HG03103 (cell line): Measurements from ENCODE around the gene ZDHHC7.

Experiments
- ATAC-seq: cut with Tn5 transposase; IDR thresholded peaks from one replicate; pipeline ENCODE4 v1.9.1; 2021; ENCODE audit warnings: low read depth; ENCODE audit not compliant: unreplicated experiment

ZDHHC7 gene

DNA sequence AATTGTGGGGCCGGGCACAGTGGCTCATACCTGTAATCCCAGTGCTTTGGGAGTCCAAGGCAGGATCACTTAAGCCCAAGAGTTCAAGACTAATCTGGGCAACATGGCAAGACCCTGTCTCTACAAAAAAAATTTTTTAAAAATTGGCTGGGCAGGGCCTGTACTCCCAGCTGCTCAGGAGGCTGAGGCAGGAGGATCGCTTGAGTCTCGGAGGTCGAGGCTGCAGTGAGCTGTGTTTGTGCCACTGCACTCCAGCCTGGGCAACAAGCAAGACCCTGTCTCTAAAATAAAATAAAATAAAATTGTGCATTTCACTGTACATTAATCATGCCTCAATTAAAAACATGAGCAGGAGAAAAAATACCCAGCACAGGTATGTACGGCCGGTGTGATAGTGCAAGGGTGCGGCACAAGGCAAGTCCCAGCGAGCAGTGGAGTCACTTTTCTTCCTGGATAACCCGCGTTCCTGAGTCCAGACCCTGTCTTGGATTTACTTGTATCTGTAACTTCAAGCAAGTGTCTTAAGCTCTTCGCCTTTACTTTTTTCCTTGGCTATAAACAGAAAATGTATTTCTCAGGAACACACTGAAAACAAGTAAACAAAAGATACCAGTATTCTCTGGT lies 11.4 kb downstream of the ZDHHC7 start:
- ATAC-seq = no peak

DNA sequence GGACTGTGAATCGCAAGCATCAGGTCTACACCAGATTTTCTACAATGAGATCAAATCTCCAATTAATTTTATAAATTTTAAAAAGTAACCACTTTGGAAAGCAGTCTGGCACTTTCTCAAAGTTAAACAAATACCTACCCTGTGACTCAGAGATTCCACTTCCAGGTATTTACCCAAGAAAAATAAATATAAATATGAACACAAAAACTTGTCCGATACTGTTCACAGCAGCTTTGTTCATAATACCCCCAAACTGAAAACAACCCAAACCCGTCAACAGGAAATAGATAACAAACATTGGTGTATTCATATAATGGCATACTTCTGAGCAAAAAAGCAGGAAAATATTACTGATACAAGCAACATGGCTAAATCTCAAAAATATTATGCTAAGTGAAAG lies 12.1 kb downstream of the ZDHHC7 start:
- no peak for ATAC-seq

DNA sequence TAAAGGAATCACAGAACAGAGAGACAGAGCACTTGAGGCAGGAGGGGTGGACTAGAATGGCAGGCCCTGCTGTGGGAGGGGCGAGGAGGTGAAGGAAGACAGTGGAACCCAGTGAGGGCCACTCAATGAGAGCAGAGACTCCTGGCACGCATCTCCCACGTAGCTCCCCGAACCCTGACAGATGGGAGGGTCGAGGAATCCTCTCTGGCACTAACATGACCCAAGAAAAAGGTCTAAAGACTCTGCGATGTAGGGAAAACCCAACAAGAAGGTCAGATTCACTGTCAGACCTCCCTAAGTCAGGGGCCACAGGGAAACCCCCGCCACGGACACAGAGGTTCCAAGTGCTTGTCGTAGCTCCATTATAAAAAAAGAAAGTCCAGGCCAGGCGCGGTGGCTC lies 15.0 kb downstream of the ZDHHC7 start:
- ATAC-seq = no peak

DNA sequence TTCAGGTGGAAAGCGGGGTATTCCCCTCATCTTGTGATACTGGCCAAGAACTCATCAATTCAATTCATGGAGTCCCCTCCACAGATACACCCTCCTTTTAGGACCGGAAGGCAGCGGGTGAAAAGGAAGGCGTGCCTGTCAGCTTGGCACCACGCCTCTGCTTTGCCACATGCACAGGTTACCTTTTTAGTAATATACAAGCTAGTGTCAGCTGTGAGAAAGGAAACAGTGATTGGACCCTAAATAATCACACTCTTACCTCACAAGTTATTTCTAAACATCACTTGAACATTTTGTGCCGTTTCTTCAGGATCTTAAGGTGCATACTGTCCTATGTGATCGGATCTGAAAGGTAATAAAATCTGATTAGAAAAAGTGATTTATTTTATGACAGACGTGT lies 15.7 kb downstream of the ZDHHC7 start:
- ATAC-seq = no peak

DNA sequence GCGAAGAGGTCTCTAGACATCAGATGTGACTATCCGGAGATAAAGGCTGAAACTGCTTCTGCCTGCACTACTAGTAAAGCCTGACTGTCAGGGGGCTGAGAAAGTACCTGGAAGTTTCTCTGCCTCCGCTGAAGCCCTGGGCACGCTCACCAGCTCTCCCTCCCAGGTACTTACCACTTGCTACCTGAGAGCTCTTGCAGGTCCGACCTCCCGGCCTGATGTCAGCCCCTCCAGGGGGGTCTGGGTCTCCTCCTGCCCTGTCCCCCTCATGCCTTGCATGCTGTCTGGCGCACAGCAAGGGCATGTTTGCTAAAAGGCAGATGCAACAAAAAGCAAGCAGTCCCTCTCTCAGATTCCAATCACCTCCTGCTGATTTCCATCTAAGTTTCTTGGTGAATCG lies 17.4 kb downstream of the ZDHHC7 start:
- ATAC-seq = no peak

DNA sequence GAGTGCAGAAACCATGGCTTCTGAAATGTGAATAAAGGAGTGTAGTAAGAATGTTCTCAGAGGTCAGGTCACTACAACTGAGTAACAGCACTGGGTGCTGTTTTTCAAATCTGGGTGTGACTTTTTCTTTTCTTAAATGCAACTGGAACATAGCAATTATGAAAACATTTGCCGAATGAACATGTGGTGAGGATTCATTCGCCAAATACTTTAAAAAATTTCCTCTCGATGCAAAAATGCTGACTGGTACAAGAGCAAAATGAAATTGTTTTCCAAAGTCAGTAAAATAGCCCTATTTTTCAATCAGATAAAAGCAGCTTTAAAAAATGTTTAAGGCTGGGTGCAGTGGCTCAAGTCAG lies 18.6 kb downstream of the ZDHHC7 start:
- ATAC-seq = no peak

DNA sequence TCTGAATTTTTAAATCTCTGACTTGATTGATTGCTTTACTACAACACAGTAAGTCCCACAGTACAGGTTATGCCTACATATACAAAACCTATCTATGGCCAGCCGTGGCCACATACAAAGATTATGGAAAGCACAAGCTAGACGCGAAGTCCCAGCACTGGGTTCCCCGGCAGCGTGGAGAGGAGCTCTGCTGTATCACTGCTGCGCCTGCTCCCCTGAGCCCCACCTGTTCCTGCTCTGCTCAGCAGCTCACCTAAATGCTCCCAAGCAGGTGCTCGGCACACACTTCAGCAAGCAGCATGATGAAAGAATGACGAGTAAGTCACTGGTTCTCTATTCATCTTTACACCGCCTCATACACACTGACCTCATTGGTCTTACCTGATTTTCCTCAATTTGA lies 20.6 kb downstream of the ZDHHC7 start:
- ATAC-seq = no peak

DNA sequence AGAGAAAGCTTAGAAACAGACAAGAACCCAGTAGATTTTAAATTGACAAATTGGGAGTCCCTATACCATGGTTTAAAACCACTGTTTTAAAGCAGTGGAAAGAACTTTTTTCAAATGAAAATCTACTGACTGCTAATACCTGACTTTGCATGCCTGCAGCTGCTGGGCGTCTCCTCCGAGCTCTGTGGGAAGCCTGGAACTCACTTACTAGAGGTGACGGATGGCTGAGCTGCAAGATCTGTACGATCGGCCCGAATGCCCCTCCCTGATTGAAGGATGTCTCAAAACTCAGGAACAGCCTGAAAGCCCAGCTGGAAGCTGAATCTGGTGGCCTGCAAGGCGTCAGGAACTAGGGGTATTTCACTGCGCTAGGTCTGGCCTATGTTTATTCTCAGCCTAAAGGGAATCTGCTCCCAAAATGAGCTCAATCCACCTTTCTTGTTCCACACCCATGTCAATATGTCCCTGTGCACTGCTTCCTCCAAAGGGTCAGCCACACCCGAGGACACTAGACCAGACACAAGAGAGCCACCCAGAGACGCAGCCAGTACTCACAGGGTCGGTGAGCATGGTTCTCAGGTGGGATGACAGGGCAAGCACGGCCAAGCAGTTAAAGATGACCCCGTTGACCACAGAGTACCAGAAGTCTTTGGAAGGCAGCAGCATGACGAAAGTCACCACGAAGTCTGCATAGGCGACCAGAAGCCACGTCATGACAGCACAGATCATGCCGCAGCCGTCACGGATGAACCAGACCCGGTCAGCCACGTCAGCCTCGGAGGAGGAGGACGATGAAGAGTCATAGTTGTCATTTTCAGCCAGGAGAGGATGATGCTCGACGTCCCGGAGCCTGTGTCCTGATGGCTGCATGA lies 21.4 kb downstream of the ZDHHC7 start:
- no peak for ATAC-seq

DNA sequence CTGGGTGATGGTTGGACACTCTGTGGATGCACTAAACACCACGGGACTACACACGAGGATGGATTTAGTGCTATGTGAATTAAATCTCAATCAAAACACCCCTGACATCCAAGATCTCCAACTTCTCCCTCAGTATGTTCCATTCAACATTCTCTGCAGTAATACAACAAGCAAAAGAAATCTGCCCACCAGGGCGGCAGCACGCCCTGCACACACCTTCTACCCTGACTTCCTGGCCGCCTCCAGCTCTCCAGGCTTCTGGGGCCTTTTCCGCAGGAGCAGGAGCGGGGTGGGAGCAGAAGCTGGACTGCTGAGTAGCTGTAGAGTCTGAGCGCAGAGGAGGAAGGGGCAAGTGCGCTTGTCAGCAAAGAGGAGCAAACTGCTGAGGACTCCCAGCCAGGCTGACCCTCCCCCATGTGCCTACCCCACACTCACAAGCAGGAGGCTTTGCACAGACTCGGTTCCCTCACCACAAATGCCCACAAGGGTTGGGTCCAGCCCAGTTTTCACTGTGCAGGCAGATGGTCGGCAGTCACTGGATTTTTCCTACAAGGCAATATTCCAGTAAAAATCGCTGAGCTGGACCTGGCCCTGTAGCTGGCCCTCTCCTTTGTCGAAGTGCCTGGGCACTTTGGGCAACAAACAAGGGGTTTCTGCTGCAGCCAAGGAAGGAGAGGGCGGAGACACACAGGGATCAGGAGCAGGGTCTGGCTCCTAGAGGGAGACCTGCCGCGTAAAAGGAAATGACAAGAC lies 22.8 kb downstream of the ZDHHC7 start:
- no peak for ATAC-seq

DNA sequence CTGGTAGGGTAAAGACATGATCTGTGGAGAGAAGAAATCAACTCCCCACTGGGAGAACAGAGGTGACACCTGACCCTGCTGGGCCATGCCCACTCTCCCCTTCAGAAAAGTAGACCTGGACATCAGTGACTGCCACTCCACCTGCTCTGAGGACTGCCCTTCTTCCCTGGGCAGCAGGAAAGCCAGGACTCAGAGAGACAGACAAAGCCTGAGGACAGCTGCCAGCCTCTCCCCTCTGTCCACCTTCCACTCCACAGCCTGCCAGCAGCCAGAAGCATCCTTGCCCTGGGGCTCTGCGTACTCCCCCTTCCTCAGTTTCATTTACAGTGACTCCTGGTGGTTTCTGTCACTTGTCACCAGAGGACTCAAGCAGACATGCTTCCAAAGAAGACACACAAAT lies 24.5 kb downstream of the ZDHHC7 start:
- ATAC-seq = no peak

DNA sequence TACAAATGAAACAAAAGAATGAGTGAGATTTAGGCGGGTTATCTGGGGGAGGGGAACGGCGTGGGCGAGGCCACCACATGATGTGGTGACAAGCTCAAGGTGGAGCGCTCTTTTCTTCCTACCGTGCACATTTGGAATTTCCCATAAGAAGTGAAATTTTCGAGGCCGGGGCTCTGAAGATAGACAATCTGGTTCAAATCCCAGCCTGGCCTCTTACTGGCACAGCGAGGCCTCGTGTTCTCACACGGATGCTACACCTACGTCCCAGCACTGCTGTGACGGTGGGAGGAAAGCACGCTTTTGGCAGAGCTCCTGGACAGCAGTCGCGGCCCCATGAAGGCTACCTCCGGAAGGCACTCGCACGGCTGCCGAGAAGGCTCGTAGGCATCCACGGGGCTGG lies 25.2 kb downstream of the ZDHHC7 start:
- no peak for ATAC-seq

DNA sequence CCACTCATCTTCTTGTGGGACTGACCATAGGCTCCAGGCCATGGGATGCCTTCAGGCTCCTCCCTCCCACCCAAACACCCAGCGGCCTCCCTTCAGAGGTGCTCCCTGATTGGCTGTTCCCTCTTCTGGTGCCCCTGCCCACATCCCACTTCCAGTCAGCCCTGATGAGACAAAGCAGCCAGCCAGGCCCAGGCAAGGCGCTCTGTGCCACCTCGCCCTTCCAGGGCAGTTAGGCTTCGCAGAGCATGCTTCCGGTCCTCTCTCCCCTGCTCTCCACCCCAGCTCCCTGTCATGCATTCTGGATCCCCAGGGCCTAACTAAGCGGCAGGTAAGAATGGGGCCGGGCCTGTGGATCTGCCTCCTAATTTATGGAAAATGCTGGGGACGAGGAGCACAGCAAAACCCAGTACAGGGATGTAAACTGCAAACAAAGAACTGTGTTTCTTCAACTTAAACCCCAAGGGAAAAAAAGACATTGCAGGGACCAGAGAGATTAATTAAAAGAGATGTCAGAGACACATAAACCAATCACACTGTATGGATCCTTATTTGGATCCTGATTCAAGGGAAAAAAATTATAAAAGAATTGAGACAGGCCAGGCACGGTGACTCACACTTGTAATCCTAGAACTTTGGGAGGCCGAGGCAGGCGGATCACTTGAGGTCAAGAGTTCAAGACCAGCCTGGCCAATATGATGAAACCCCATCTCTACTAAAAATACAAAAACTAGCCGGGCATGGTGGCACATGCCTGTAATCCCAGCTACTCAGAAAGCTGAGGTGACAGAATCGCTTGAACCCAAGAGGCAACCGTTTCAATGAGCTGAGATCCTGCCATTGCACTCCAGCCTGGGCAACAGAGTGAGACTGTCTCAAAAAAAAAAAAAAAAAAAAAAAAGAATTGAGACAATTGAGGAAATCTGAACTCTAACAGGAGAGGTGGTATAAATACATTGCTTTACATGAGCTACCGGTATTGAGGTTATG lies 26.0 kb downstream of the ZDHHC7 start:
- no peak for ATAC-seq

DNA sequence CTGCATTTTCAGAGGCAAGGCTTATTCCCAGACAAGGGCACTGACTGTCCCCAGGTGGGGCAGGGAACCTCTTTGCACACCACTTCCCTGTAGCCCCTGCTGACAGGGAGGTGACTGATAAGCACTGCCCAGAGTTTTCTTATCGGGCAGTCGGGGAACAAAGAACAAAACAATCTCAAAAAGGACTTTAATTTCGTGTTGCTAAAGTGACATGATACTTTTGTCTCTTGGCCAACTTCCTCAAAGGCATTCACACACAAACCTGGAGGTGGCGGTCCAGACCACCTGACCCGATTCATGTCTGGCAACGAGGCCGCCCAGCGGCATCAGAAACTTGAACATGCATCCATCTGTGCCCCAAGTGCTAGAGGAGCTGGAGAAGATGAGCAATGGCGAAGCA lies 28.9 kb downstream of the ZDHHC7 start:
- no peak for ATAC-seq

DNA sequence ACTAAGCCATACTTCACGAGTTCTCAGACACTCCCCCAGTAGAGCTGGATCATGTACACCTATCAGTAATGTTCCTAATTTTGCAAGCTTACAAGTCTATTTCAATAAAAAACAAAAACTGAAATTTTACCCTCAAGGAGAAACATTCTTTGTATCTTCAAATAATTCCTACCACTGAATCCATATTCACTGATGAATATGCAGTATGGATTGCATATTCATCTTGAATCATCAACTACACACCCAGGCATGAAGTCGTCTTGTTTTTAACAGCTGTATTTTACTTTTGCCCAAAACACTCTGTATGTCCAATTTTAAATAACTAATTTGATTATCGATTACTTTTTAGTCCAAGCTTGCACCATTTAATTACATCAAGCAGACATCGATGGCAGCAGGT lies 31.8 kb downstream of the ZDHHC7 start:
- ATAC-seq = no peak

DNA sequence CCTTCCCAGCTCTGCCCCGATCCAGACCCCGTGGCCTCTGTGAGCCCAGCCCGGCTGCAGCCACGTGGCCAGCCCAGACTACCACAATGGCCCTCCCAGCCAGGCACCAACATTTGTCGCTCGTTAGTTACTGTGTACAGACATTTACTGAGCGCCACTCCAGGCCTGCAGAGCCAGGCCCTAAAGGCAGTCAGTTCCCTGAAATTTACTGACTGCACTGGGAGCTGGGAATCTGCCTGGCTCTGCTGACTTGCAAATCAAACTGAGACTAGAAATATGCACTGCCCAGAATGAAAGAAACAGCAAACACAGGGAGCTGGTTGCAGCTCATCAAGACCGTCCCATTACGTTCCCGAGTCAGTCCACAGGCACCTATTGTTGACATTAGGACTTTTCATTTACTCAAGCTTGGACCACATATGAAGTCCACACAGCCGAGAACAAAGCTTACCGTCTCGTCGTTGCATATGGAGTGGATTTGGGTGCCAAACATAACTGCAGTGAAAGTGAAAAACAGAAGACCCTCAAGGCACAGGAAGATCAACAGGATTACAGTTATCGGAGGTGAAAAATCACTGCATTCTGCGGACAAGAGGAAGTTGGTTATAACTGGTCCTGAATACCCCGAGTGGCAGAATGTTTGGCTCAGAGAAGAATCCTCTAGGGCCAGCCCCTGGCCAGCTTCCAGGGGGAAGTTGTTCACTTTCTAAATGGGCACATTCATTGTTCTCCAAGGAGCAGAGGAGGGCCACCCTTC lies 34.5 kb downstream of the ZDHHC7 start:
- no peak for ATAC-seq

DNA sequence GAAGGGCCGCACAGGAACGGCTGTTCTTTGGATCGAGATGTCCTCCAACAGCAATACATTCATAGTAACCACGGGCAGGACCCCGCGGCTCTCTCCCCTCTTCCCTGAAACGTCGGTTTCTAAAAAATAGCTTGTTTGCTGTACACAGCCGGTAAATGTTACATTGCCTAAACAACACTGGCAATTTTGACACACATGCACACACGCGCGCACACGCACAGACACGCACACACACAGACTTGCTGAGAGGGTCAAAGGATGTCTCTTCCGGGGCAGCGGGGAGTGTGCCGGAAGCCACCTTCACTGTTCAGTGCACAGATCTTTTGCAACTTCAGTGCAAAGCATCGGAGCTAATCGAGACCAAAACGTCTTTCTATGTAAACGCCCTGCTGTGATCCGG lies 35.8 kb downstream of the ZDHHC7 start:
- ATAC-seq = no peak

DNA sequence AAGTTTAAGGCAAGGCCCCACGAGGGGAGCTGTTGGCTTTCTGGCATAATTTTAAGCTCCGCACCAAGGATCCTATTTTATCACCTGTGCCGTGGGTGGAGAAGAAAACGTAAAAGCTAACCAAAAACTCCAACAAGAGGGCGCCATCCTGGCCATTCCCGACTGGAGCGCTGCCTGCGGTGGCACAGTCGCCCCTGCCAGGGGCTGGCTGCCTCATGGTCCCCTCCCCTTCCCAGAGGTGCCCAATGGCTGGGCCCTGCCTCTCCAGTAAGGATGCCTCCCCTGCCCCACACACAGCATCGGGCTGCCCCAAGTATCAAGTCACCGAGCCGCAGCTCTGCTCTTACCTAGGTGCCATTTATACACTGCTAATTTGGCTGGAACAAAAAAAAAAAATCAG lies 36.3 kb downstream of the ZDHHC7 start:
- ATAC-seq = no peak

DNA sequence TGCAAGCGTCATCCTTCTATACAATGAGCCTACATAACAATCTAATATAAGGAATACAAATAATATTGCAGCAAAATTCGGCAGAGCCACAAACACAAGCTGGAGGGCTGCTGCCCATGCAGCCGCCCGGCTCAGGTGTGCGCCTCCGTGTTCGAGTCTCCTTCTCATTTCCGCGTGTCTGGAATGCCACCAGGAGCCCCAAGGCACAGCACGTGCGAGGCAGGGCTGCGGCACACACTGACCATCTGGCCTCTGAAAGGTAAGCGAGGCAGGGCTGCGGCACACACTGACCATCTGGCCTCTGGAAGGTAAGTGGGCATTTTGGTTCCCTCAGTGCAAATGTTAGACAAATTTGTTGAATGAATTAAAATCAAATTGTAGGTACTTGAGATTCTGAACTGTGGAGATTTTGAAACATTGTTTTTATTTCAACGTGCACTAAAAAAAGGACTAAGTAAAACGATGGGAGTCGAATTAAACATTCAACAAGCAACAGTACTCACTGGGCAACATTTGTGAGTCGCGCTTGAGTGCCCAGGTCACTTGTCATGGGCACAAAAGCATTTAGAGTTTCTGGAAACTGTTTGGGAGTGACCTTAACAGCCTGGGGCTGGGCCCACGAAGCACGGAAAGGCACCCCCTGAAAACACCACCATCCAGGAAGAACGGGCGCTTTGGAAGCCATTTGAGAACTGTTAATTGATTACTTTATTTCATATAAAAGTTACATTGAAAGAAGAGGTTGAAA lies 37.4 kb downstream of the ZDHHC7 start:
- ATAC-seq = no peak

DNA sequence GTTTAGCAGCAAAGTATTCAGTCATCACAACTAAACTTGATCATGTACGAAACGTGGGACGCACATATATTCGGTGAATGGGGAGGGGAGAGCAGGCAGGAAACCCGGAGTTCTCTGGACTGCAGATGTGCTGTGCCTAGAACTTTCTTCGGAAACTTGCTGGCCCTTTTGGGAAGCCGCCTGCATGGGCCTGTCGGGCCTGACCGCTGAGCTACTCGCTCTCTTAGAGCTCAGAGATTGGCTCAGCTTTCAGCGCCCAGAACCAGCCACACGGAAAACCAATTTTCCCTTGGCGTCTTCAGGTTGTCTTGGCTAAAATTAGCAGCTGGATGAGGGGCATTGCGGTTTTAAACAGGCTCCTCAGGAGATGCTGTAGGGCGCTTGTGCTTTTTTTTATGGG lies 38.1 kb downstream of the ZDHHC7 start:
- ATAC-seq = no peak
